GM12878 (cell line): ENCODE results near the gene SYNM. TPM values are rescaled to one million over a fixed set of nuclear protein-coding genes. Genes with fewer than 3 reads are reported as not detected.

Source experiments
- ATAC-seq: fragments of 200-7000 bp; cut with Tn5 transposase; 3 replicates; pipeline ENCODE4 v1.9.1; 2020; ENCODE audit warnings: mild to moderate bottlenecking, moderate library complexity
- BruUV-seq: library from RNA; stranded (reverse); fragments of 400-500 nt; replicated peaks from 2 replicates; lab custom pipeline; 2021; lab: Mats Ljungman, UMichigan
- CTCF ChIA-PET: fragments of 300-600 bp; sonication (Branson Sonifier 250); formaldehyde crosslinking; extraction: SDS; loops from one replicate; lab custom pipeline; 2021; ENCODE audit warnings: inconsistent platforms; lab: Yijun Ruan, JAX
- POLR2A ChIA-PET: fragments of 350-600 bp; formaldehyde crosslinking; extraction: SDS; loops from one replicate; lab custom pipeline; 2021; ENCODE audit warnings: inconsistent platforms; lab: Charles Lee
- RAD21 ChIA-PET: fragments of 300-600 bp; sonication (Branson Sonifier 250); formaldehyde crosslinking; loops from one replicate; lab custom pipeline; 2023; ENCODE audit warnings: antibody characterized with exemption; ENCODE audit not compliant: unreplicated experiment; lab: Charles Lee
- SMC1A ChIA-PET: fragments of 300-600 bp; sonication (Branson Sonifier 250); formaldehyde crosslinking; loops from one replicate; lab custom pipeline; 2023; ENCODE audit not compliant: unreplicated experiment, uncharacterized antibody; lab: Charles Lee
- DNase-seq: peaks from one replicate; pipeline ENCODE4 v3.0.0-alpha.2; 2011; ENCODE audit warnings: low read depth, low spot score
- FAIRE-seq: peaks from 3 replicates; lab custom pipeline; 2011; peaks lifted over from hg19 to GRCh38; lab: Jason Lieb, UNC
- H2AFZ ChIP-seq: 2 replicates; pipeline ENCODE4 v1.6.0; 2011; ENCODE audit warnings: low read depth, low read length, control low read depth; ENCODE audit not compliant: control insufficient read depth
- H3K27ac ChIP-seq: 2 replicates; pipeline ENCODE4 v1.5.1; 2011; ENCODE audit warnings: control low read depth; ENCODE audit not compliant: control insufficient read depth, insufficient read depth
- H3K27me3 ChIP-seq, 2 experiments: replicated peaks in 1 of 2; 2 replicates each; pipeline versions ENCODE4 v1.6.0 to v1.6.1; 2011; ENCODE audit warnings: low read length in 1 of 2; ENCODE audit not compliant: control insufficient read depth in 2 of 2, insufficient read depth in 2 of 2
- H3K36me3 ChIP-seq, 2 experiments: 2 replicates each; pipeline ENCODE4 v1.5.1; 2011; ENCODE audit warnings: low read length in 1 of 2; ENCODE audit not compliant: control insufficient read depth in 2 of 2, insufficient read depth in 2 of 2
- H3K4me1 ChIP-seq: 2 replicates; pipeline ENCODE4 v1.6.1; 2011; ENCODE audit warnings: mild to moderate bottlenecking, low read length, moderate library complexity, mixed read lengths; ENCODE audit not compliant: control insufficient read depth, insufficient read depth
- H3K4me2 ChIP-seq: 2 replicates; pipeline ENCODE4 v1.6.0; 2011; ENCODE audit warnings: control low read depth; ENCODE audit not compliant: control insufficient read depth, insufficient read depth
- H3K4me3 ChIP-seq: fragments of 200-600 bp; sonication (generic); 2 replicates; pipeline ENCODE4 v1.5.1; 2016
- H3K79me2 ChIP-seq: 2 replicates; pipeline ENCODE4 v1.6.0; 2011; ENCODE audit warnings: low read length; ENCODE audit not compliant: control insufficient read depth, insufficient read depth
- H3K9ac ChIP-seq: 2 replicates; pipeline ENCODE4 v1.8.0; 2011; ENCODE audit warnings: low read length, control low read depth, mixed read lengths; ENCODE audit not compliant: control insufficient read depth, insufficient read depth
- H3K9me3 ChIP-seq: replicated peaks from 3 replicates; pipeline ENCODE4 v1.5.1; 2011; ENCODE audit warnings: mild to moderate bottlenecking, low read length; ENCODE audit not compliant: control insufficient read depth, insufficient read depth
- H4K20me1 ChIP-seq: 2 replicates; pipeline ENCODE4 v1.6.0; 2011; ENCODE audit not compliant: control insufficient read depth, insufficient read depth
- CHD4 ChIP-seq: fragments of 200-600 bp; sonication (generic); IDR thresholded peaks from 2 replicates; pipeline ENCODE4 v1.6.1; 2016; ENCODE audit warnings: mild to moderate bottlenecking
- FOS ChIP-seq: IDR thresholded peaks from 3 replicates; pipeline ENCODE4 v1.6.1; 2011; ENCODE audit warnings: borderline replicate concordance; ENCODE audit not compliant: insufficient read length; ENCODE audit errors: extremely low read depth
- NR2C2 ChIP-seq: IDR thresholded peaks from 2 replicates; pipeline ENCODE4 v1.6.1; 2011; ENCODE audit warnings: borderline replicate concordance, low read depth; ENCODE audit not compliant: control insufficient read depth, insufficient read length
- RB1 ChIP-seq: fragments of 450-650 bp; formaldehyde crosslinking; IDR thresholded peaks from 2 replicates; pipeline ENCODE4 v1.6.1; 2017; ENCODE audit warnings: mild to moderate bottlenecking, borderline replicate concordance
- RUNX3 ChIP-seq: IDR thresholded peaks from 2 replicates; pipeline ENCODE4 v1.6.1; 2012; ENCODE audit warnings: low read length, inconsistent platforms
- SUPT20H ChIP-seq: IDR thresholded peaks from 2 replicates; pipeline ENCODE4 v1.6.1; 2011; ENCODE audit warnings: low read depth, mild to moderate bottlenecking, low read length, moderate library complexity, borderline replicate concordance; ENCODE audit not compliant: control insufficient read depth
- SUZ12 ChIP-seq: fragments of 200-600 bp; sonication (generic); IDR thresholded peaks from one replicate; pipeline ENCODE4 v1.6.1; 2018; ENCODE audit warnings: antibody characterized with exemption, mild to moderate bottlenecking; ENCODE audit not compliant: unreplicated experiment
- TBL1XR1 ChIP-seq: IDR thresholded peaks from 2 replicates; pipeline ENCODE4 v1.6.1; 2012; ENCODE audit warnings: low read depth, low read length, improper control_type of control experiment
- TCF3 ChIP-seq: IDR thresholded peaks from 2 replicates; pipeline ENCODE4 v1.6.1; 2012; ENCODE audit warnings: low read depth, mild to moderate bottlenecking, low read length, borderline replicate concordance; ENCODE audit not compliant: insufficient read depth
- WRNIP1 ChIP-seq: IDR thresholded peaks from 2 replicates; pipeline ENCODE4 v1.6.1; 2011; ENCODE audit warnings: low read depth, low read length, improper control_type of control experiment, borderline replicate concordance
- YBX1 ChIP-seq: fragments of 450-650 bp; IDR thresholded peaks from 2 replicates; pipeline ENCODE4 v1.6.1; 2016; ENCODE audit warnings: antibody characterized with exemption
- WGBS: methylation state at CpG from one replicate; pipeline ENCODE4 v1.1.6; 2016; ENCODE audit warnings: low lambda C conversion rate; ENCODE audit not compliant: insufficient replicate concordance, insufficient coverage; ENCODE audit errors: missing lambda C conversion rate; 5-methylcytosine and 5-hydroxymethylcytosine counted together
- in situ Hi-C: fragments of 300-500 bp; cut with MboI; formaldehyde crosslinking; loops from 9 replicates; pipeline ENCODE4 v1.14.3; 2018; ENCODE audit warnings: mixed read lengths
- intact Hi-C: fragments of 100-400 bp; cut with micrococcal nuclease; formaldehyde crosslinking; loops from one replicate; pipeline ENCODE4 v1.14.2; 2022; ENCODE audit not compliant: unreplicated experiment
- polyA plus RNA-seq, 11 experiments: library from polyadenylated mRNA; depleted of rRNA in 4 of 11; unstranded in 6 of 11; stranded (reverse) in 5 of 11; fragments of >200 nt; fragmentation: Nextera tagmentation in 4 of 11; fragmentation: Illumina TruSeq in 1 of 11; extraction: Ambion mirVana in 4 of 11; extraction: Trizol in 1 of 11; gene quantifications; 1 replicate in 1 of 11; 2 replicates in 10 of 11; pipeline versions ENCODE4 v1.2.1 to v1.2.3, GENCODE V29; 2011 to 2016; ENCODE audit warnings: inconsistent platforms in 2 of 11, missing spikeins in 2 of 11, low read depth in 1 of 11
- total RNA-seq, 4 experiments: library from RNA; depleted of rRNA in 3 of 4; stranded (reverse); fragments of >200 nt in 3 of 4; fragmentation: Illumina TruSeq in 1 of 4; extraction: Trizol in 1 of 4; gene quantifications; 2 replicates each; pipeline versions ENCODE4 v1.2.1 to v1.2.3, GENCODE V29; 2013 to 2021
- TF ChIP-seq, protein P1 (sequence below): fragments of 450-650 bp; IDR thresholded peaks from 2 replicates; pipeline ENCODE4 v1.6.1; 2017; ENCODE audit warnings: antibody characterized with exemption, mild to moderate bottlenecking, moderate library complexity
- TF ChIP-seq, protein P2 (sequence below): fragments of 450-650 bp; IDR thresholded peaks from 2 replicates; pipeline ENCODE4 v1.6.1; 2017; ENCODE audit warnings: mild to moderate bottlenecking

The SYNM gene
- total and polyA plus RNA-seq, 10 of the 15 experiments (the other 5 are each of a cell fraction or from before 2014, with no cell fraction given): 0.05 to 1.1 (median 0.89) TPM; not detected in 1

DNA sequence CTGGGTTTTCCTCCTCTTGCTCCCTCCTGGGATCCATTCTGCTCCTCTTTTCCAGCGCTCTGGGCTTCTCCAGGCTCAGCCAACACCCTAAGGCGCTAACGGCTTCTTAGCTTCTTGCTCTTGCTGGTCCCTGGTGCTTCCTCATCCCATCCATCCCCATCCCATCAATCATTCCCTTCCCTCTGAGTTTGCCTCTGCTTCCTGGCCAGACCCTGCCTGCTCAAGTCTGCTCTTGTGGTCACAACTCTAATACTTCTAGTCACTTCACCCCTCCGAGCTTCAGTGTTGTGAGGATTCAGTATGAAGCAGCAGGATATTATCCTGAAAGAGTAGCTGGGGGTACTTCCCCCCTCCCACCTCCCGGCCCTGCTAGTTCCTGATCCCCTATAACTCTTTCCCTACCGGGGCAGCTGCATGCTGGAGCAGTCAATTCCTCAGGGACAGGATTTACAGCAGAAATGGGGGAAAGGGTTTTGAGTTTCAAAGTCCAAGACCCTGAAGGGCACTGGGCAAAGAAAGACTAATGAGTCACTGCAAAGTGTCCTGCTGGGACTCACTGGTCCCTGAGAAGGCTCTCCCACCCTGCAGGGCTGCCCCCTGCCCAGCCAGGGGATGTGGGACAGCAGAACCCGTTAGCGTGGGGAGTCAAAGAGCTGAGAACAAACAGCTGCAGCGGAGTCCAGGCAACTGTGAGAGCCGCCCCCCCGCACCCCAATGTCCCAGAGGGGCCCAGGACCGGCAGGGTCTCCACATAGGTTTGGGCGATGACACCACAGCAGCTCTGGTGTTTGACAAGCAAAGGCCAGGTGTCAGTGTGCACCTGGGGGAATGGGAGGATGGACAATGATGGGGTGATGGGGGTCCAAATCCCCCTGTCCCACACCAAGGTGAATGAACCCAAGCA is 2.3 kb upstream of the SYNM start:
- ChIA-PET CTCF (interaction anchor here (1.1 to 6.7 kb wide), 16 partner anchors 9 to 654 kb away, joined by 3 to 111 read pairs (median 5); partner anchors contain the start of gene IGF1R), RAD21 (interaction anchor here (0.7 to 2.3 kb wide), 4 partner anchors 106 to 631 kb away, joined by 3 to 10 read pairs (median 5); partner anchors contain the start of gene LYSMD4), SMC1A (interaction anchor here (0.9 to 4.4 kb wide), 6 partner anchors 7 to 170 kb away, joined by 3 to 45 read pairs (median 8); no protein-coding TSS in a partner anchor), POLR2A (interaction anchor here (0.9 kb wide), 1 partner anchor 14 kb away, joined by 3 read pairs; no protein-coding TSS in a partner anchor)
- H3K4me2 ChIP-seq: no peak overlapping the region
- H4K20me1 ChIP-seq: no peaks in the 10 kb centered on the region
- WGBS: 36% methylated on average over 12 of the region's 13 CpGs
- ATAC-seq (no peak), FAIRE-seq (no peak), DNase-seq (no peak)
- no peak overlapping the region for H3K9ac ChIP-seq
- no peak overlapping the region for H3K4me3 ChIP-seq
- H3K27ac ChIP-seq: no peak overlapping the region
- no peaks in the 10 kb centered on the region for H3K36me3 ChIP-seq
- in situ Hi-C loops (loop anchor here (25.0 kb wide), 1 partner anchor 635 kb away; the partner anchor contains the start of gene LYSMD4), intact Hi-C loops (loop anchor here (10.0 kb wide), 1 partner anchor 652 kb away; no protein-coding TSS in a partner anchor)
- H2AFZ ChIP-seq: no peak overlapping the region
- H3K9me3 ChIP-seq: no peaks in the 10 kb centered on the region; the same call in 2 of the 3 replicates
- no TSS peak for BruUV-seq
- H3K4me1 ChIP-seq: peaks cover 4% of the 10 kb centered on the region
- no peaks in the 10 kb centered on the region for H3K79me2 ChIP-seq
- peaks cover 0 to 15% of the 10 kb centered on the region in 2 experiments; a peak in 2 of 4 replicates for H3K27me3 ChIP-seq
- TF ChIP-seq WRNIP1 (no peak), NR2C2 (no peak), TCF3 (no peak), TBL1XR1 (no peak), RB1 (no peak), SUZ12 (no peak), RUNX3 (no peak), FOS (no peak), SUPT20H (no peak), CHD4 (no peak), YBX1 (no peak)
- TF ChIP-seq, protein P1, sequence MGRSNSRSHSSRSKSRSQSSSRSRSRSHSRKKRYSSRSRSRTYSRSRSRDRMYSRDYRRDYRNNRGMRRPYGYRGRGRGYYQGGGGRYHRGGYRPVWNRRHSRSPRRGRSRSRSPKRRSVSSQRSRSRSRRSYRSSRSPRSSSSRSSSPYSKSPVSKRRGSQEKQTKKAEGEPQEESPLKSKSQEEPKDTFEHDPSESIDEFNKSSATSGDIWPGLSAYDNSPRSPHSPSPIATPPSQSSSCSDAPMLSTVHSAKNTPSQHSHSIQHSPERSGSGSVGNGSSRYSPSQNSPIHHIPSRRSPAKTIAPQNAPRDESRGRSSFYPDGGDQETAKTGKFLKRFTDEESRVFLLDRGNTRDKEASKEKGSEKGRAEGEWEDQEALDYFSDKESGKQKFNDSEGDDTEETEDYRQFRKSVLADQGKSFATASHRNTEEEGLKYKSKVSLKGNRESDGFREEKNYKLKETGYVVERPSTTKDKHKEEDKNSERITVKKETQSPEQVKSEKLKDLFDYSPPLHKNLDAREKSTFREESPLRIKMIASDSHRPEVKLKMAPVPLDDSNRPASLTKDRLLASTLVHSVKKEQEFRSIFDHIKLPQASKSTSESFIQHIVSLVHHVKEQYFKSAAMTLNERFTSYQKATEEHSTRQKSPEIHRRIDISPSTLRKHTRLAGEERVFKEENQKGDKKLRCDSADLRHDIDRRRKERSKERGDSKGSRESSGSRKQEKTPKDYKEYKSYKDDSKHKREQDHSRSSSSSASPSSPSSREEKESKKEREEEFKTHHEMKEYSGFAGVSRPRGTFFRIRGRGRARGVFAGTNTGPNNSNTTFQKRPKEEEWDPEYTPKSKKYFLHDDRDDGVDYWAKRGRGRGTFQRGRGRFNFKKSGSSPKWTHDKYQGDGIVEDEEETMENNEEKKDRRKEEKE: no peak
- TF ChIP-seq, protein P2, sequence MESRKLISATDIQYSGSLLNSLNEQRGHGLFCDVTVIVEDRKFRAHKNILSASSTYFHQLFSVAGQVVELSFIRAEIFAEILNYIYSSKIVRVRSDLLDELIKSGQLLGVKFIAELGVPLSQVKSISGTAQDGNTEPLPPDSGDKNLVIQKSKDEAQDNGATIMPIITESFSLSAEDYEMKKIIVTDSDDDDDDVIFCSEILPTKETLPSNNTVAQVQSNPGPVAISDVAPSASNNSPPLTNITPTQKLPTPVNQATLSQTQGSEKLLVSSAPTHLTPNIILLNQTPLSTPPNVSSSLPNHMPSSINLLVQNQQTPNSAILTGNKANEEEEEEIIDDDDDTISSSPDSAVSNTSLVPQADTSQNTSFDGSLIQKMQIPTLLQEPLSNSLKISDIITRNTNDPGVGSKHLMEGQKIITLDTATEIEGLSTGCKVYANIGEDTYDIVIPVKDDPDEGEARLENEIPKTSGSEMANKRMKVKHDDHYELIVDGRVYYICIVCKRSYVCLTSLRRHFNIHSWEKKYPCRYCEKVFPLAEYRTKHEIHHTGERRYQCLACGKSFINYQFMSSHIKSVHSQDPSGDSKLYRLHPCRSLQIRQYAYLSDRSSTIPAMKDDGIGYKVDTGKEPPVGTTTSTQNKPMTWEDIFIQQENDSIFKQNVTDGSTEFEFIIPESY: no peak
